SK-N-SH treated with all-trans-retinoic acid at 6 μM for 48 hours (cell line): ENCODE results near the gene RBMX.

Experiments used
- ATAC-seq: fragments of 200-7000 bp; cut with Tn5 transposase; 3 replicates; pipeline ENCODE4 v1.9.1; 2020; ENCODE audit warnings: mild to moderate bottlenecking, moderate library complexity
- ARNTL ChIP-seq: fragments of 450-650 bp; formaldehyde crosslinking; IDR thresholded peaks from 2 replicates; pipeline ENCODE4 v1.5.0; 2020; ENCODE audit warnings: low read depth, mild to moderate bottlenecking, moderate library complexity, borderline replicate concordance
- BACH2 ChIP-seq: fragments of 250-450 bp; sonication (Bioruptor Pico); IDR thresholded peaks from 2 replicates; pipeline ENCODE4 v1.9.0; 2021; ENCODE audit warnings: mild to moderate bottlenecking, borderline replicate concordance
- ESRRG ChIP-seq: fragments of 250-450 bp; sonication (Bioruptor Pico); IDR thresholded peaks from 2 replicates; pipeline ENCODE4 v1.6.1; 2021; ENCODE audit warnings: mild to moderate bottlenecking
- GLIS3 ChIP-seq: fragments of 250-450 bp; sonication (Bioruptor Pico); IDR thresholded peaks from 2 replicates; pipeline ENCODE4 v1.5.0; 2020; ENCODE audit warnings: mild to moderate bottlenecking, moderate library complexity
- ISL1 ChIP-seq: fragments of 250-450 bp; sonication (Bioruptor Pico); IDR thresholded peaks from 2 replicates; pipeline ENCODE4 v2.1.2; 2022; ENCODE audit warnings: mild to moderate bottlenecking, moderate library complexity
- OSR1 ChIP-seq: fragments of 250-450 bp; sonication (Bioruptor Pico); IDR thresholded peaks from 2 replicates; pipeline ENCODE4 v1.8.0; 2022; ENCODE audit warnings: moderate library complexity, mild to moderate bottlenecking, inconsistent platforms
- PPARA ChIP-seq: fragments of 250-450 bp; sonication (Bioruptor Pico); IDR thresholded peaks from 2 replicates; pipeline ENCODE4 v1.5.0; 2020; ENCODE audit warnings: mild to moderate bottlenecking, borderline replicate concordance
- RARB ChIP-seq: fragments of 250-450 bp; sonication (Bioruptor Pico); IDR thresholded peaks from 2 replicates; pipeline ENCODE4 v1.8.0; 2021; ENCODE audit warnings: mild to moderate bottlenecking, moderate library complexity
- SNAI2 ChIP-seq: fragments of 250-450 bp; sonication (Bioruptor Pico); IDR thresholded peaks from 2 replicates; pipeline ENCODE4 v1.5.0; 2020; ENCODE audit warnings: mild to moderate bottlenecking, moderate library complexity
- TCF4 ChIP-seq: fragments of 250-450 bp; sonication (Bioruptor Pico); IDR thresholded peaks from 2 replicates; pipeline ENCODE4 v1.8.0; 2021; ENCODE audit warnings: mild to moderate bottlenecking, moderate library complexity, borderline replicate concordance
- TOX ChIP-seq: fragments of 250-450 bp; sonication (Bioruptor Pico); IDR thresholded peaks from 2 replicates; pipeline ENCODE4 v1.8.0; 2021; ENCODE audit warnings: mild to moderate bottlenecking, moderate library complexity, borderline replicate concordance
- ZC3H10 ChIP-seq: fragments of 250-450 bp; sonication (Bioruptor Pico); IDR thresholded peaks from 2 replicates; pipeline ENCODE4 v1.5.1; 2021; ENCODE audit warnings: mild to moderate bottlenecking, moderate library complexity
- ZFP3 ChIP-seq: fragments of 250-450 bp; sonication (Bioruptor Pico); IDR thresholded peaks from 2 replicates; pipeline ENCODE4 v1.5.0; 2020; ENCODE audit warnings: mild to moderate bottlenecking, moderate library complexity
- ZFP30 ChIP-seq: fragments of 450-650 bp; formaldehyde crosslinking; IDR thresholded peaks from 2 replicates; pipeline ENCODE4 v1.5.0; 2022; ENCODE audit warnings: mild to moderate bottlenecking, moderate library complexity
- ZNF565 ChIP-seq: fragments of 450-650 bp; formaldehyde crosslinking; conservative IDR thresholded peaks from 2 replicates; pipeline ENCODE4 v1.5.0; 2020; ENCODE audit warnings: low read depth, mild to moderate bottlenecking, moderate library complexity
- ZNF70 ChIP-seq: fragments of 450-650 bp; formaldehyde crosslinking; IDR thresholded peaks from 2 replicates; pipeline ENCODE4 v1.5.0; 2020; ENCODE audit warnings: mild to moderate bottlenecking, moderate library complexity
- ZNF8 ChIP-seq: fragments of 450-650 bp; formaldehyde crosslinking; IDR thresholded peaks from 2 replicates; pipeline ENCODE4 v1.5.0; 2020; ENCODE audit warnings: mild to moderate bottlenecking, moderate library complexity
- TF ChIP-seq, protein P1 (sequence below): fragments of 250-450 bp; sonication (Bioruptor Pico); IDR thresholded peaks from 2 replicates; pipeline ENCODE4 v1.5.1; 2020; ENCODE audit warnings: low read depth, mild to moderate bottlenecking, moderate library complexity
- TF ChIP-seq, protein P2 (sequence below): fragments of 250-450 bp; sonication (Bioruptor Pico); IDR thresholded peaks from 2 replicates; pipeline ENCODE4 v1.8.0; 2021; ENCODE audit warnings: low read depth, mild to moderate bottlenecking, moderate library complexity, borderline replicate concordance
- TF ChIP-seq, protein P3 (sequence below): fragments of 250-450 bp; sonication (Bioruptor Pico); IDR thresholded peaks from 2 replicates; pipeline ENCODE4 v1.5.1; 2021; ENCODE audit warnings: mild to moderate bottlenecking, moderate library complexity
- TF ChIP-seq, protein P4 (sequence below): fragments of 250-450 bp; sonication (Bioruptor Pico); IDR thresholded peaks from 2 replicates; pipeline ENCODE4 v1.8.0; 2020; ENCODE audit warnings: mild to moderate bottlenecking, moderate library complexity, borderline replicate concordance

RBMX gene

DNA sequence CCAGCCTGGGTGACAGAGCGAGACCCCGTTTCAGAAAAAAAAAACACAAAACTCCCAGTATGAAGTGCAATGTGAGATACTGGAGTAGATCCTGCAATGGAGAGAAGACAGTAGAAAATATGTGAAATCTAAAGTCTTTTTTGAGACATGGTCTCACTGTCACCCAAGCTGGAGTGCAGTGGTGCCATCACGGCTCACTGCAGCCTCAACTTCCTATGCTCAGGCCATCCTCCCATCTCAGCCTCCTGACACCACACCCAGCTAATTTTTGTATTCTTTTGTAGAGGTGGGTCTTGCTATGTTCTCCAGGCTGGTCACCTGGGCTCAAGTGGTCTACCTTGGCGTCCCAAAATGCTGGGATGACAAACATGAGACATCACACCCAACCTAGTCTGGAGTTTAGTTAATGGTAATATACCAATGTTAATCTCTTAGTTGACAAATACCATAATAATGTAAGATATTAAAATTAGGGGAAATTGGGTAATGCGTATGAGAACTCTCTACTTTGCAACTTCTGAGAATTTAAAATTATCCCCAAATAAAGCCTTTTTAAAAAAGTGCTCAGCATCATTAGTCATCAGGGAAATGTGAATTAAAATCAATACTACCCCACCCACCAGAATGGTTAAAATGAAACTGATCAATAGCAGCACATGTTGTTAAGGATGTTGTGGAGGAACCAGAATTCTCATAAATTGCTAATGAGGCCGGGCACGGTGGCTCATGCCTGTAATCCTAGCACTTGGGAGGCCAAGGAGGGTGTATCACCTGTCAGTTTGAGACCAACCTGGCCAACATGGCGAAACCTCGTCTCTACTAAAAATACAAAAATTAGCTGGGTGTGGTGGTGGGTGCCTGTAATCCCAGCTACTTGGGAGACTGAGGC is 15.0 kb downstream of the RBMX start:
- no peak for ATAC-seq
- TF ChIP-seq ISL1 (CRISPR knock-in tag) (no peak), ESRRG (no peak), BACH2 (no peak), TOX (no peak), RARB (CRISPR knock-in tag) (no peak), ZNF70 (CRISPR knock-in tag) (no peak), ZC3H10 (no peak), ZNF8 (no peak), OSR1 (CRISPR knock-in tag) (no peak)
- TF ChIP-seq, protein P1, sequence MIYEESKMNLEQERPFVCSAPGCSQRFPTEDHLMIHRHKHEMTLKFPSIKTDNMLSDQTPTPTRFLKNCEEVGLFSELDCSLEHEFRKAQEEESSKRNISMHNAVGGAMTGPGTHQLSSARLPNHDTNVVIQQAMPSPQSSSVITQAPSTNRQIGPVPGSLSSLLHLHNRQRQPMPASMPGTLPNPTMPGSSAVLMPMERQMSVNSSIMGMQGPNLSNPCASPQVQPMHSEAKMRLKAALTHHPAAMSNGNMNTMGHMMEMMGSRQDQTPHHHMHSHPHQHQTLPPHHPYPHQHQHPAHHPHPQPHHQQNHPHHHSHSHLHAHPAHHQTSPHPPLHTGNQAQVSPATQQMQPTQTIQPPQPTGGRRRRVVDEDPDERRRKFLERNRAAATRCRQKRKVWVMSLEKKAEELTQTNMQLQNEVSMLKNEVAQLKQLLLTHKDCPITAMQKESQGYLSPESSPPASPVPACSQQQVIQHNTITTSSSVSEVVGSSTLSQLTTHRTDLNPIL (CRISPR knock-in tag) = no peak
- TF ChIP-seq, protein P2, sequence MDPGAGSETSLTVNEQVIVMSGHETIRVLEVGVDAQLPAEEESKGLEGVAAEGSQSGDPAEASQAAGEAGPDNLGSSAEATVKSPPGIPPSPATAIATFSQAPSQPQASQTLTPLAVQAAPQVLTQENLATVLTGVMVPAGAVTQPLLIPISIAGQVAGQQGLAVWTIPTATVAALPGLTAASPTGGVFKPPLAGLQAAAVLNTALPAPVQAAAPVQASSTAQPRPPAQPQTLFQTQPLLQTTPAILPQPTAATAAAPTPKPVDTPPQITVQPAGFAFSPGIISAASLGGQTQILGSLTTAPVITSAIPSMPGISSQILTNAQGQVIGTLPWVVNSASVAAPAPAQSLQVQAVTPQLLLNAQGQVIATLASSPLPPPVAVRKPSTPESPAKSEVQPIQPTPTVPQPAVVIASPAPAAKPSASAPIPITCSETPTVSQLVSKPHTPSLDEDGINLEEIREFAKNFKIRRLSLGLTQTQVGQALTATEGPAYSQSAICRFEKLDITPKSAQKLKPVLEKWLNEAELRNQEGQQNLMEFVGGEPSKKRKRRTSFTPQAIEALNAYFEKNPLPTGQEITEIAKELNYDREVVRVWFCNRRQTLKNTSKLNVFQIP (CRISPR knock-in tag) = no peak
- TF ChIP-seq, protein P3, sequence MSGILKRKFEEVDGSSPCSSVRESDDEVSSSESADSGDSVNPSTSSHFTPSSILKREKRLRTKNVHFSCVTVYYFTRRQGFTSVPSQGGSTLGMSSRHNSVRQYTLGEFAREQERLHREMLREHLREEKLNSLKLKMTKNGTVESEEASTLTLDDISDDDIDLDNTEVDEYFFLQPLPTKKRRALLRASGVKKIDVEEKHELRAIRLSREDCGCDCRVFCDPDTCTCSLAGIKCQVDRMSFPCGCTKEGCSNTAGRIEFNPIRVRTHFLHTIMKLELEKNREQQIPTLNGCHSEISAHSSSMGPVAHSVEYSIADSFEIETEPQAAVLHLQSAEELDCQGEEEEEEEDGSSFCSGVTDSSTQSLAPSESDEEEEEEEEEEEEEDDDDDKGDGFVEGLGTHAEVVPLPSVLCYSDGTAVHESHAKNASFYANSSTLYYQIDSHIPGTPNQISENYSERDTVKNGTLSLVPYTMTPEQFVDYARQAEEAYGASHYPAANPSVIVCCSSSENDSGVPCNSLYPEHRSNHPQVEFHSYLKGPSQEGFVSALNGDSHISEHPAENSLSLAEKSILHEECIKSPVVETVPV (CRISPR knock-in tag) = no peak

DNA sequence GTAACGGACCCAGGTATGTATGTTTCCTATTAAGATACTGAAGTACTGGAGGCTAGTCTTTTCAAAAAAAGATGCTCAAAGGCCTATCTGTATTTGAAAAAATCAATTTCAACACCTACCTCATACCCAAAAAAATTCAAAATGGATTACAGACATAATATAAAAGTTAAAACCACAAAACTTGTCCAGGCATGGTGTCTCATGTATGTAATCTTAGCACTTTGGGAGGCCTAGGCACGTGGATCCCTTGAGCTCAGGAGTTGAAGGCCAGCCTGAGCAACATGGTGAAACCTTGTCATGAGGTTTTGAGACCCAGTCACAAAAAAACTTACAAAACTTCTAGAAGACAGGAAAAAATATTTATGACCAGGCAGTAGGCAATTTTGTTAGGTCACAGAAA is 16.7 kb downstream of the RBMX start:
- no peak for ATAC-seq
- TF ChIP-seq ZC3H10 (no peak), SNAI2 (CRISPR knock-in tag) (no peak), TCF4 (CRISPR knock-in tag) (no peak), ARNTL (no peak), ZNF8 (no peak), ZFP30 (no peak), ZFP3 (CRISPR knock-in tag) (no peak), ISL1 (CRISPR knock-in tag) (no peak), ZNF565 (CRISPR knock-in tag) (no peak), RARB (CRISPR knock-in tag) (no peak), BACH2 (no peak), OSR1 (CRISPR knock-in tag) (no peak), ESRRG (no peak)
- TF ChIP-seq, protein P2 (CRISPR knock-in tag) = no peak
- TF ChIP-seq, protein P4, sequence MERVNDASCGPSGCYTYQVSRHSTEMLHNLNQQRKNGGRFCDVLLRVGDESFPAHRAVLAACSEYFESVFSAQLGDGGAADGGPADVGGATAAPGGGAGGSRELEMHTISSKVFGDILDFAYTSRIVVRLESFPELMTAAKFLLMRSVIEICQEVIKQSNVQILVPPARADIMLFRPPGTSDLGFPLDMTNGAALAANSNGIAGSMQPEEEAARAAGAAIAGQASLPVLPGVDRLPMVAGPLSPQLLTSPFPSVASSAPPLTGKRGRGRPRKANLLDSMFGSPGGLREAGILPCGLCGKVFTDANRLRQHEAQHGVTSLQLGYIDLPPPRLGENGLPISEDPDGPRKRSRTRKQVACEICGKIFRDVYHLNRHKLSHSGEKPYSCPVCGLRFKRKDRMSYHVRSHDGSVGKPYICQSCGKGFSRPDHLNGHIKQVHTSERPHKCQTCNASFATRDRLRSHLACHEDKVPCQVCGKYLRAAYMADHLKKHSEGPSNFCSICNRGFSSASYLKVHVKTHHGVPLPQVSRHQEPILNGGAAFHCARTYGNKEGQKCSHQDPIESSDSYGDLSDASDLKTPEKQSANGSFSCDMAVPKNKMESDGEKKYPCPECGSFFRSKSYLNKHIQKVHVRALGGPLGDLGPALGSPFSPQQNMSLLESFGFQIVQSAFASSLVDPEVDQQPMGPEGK (CRISPR knock-in tag) = no peak

DNA sequence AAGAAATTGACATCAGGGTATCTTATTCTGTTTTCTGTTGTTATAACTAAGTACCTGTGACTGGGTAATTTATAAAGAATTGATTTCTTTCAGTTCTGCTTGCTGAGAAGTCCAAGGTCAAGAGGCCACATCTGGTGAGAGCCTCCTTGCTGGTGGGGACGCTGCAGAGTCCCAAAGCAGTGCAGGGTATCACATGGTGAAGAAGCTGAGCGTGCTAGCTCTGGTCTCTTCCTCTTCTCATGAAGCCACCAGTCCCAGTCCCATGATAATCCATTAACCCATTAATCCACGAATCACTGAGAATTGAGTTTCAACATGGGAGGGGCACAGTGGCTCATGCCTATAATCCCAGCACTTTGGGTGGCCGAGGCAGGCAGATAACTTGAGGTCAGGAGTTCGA is 18.0 kb downstream of the RBMX start:
- ATAC-seq = no peak
- TF ChIP-seq, protein P1 (CRISPR knock-in tag) = no peak
- TF ChIP-seq ISL1 (CRISPR knock-in tag) = no peak
- TF ChIP-seq OSR1 (CRISPR knock-in tag) = no peak
- no peak for TF ChIP-seq ZNF8
- no peak for TF ChIP-seq ARNTL
- TF ChIP-seq, protein P4 (CRISPR knock-in tag) = no peak
- TF ChIP-seq, protein P3 (CRISPR knock-in tag) = no peak
- no peak for TF ChIP-seq PPARA (CRISPR knock-in tag)
- TF ChIP-seq GLIS3 = no peak
- TF ChIP-seq ESRRG = no peak
- TF ChIP-seq ZNF70 (CRISPR knock-in tag) = no peak
